Measurements from ENCODE around the gene JAKMIP2.
A peak's percentile ranks its signal among the peaks of the same experiment; 100 is the strongest.

Gene JAKMIP2

DNA sequence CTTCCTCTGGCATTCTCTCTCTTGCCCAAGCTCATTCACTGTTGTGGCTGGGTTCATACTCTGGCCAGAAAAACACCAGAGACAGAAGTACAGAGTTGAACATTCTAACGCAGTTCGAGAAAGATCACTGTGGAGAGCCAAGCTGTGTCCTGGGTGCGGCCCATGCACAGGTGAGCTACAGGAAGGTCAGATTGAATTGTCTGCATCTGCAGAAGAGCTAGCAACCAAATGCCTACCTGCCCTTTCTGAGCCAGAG is 145.9 kb downstream of the JAKMIP2 start:
- TF ChIP-seq FOXM1 (IDR thresholded peaks at IDR 0.05; ENCODE audit: borderline replicate concordance, low read depth) (no peak), CREB1 (IDR thresholded peaks at IDR 0.05; ENCODE audit: low read depth) (no peak), EGR1 (IDR thresholded peaks at IDR 0.05) (no peak)

DNA sequence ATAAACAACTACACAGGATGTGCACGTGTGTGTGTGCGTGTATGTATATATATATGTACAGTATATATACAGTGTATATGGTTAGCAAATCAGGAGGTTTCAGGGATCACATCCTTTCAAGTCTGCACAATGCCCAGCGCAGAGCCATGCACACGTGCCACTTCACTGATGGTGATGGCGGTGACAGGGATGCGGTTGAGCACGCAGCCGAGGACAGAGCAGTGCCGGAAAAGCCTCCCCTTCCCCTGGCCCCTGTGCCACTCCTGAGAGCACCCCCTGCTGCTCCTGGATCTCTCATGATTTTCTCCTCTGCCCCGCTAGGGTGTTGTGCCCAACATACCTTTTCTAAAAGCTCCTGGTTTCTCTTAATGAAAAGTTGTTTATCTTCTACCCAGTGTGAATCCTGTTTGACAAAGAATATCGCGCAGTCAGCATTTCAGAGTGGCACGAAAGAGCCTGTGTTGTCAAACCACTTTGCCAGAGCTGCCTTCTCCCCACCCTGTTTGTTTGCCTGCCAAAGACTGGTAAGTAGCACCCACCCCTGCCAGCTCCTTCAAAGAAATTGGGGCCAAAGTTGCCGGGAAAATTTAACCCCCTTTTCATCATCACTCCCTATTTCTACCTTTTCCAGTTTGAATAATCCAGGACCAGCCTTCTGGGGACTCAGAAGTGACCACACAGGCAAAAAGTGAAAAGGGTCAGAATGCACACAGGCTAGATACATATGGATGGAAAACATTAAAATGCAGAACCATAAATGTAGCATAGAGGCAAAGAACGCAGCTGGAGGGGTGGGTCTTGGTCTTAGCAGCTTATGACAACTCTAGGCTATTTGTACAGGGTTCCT is 146.4 kb downstream of the JAKMIP2 start:
- TF ChIP-seq, protein P1, sequence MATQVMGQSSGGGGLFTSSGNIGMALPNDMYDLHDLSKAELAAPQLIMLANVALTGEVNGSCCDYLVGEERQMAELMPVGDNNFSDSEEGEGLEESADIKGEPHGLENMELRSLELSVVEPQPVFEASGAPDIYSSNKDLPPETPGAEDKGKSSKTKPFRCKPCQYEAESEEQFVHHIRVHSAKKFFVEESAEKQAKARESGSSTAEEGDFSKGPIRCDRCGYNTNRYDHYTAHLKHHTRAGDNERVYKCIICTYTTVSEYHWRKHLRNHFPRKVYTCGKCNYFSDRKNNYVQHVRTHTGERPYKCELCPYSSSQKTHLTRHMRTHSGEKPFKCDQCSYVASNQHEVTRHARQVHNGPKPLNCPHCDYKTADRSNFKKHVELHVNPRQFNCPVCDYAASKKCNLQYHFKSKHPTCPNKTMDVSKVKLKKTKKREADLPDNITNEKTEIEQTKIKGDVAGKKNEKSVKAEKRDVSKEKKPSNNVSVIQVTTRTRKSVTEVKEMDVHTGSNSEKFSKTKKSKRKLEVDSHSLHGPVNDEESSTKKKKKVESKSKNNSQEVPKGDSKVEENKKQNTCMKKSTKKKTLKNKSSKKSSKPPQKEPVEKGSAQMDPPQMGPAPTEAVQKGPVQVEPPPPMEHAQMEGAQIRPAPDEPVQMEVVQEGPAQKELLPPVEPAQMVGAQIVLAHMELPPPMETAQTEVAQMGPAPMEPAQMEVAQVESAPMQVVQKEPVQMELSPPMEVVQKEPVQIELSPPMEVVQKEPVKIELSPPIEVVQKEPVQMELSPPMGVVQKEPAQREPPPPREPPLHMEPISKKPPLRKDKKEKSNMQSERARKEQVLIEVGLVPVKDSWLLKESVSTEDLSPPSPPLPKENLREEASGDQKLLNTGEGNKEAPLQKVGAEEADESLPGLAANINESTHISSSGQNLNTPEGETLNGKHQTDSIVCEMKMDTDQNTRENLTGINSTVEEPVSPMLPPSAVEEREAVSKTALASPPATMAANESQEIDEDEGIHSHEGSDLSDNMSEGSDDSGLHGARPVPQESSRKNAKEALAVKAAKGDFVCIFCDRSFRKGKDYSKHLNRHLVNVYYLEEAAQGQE (IDR thresholded peaks at IDR 0.05; ENCODE audit: low read depth) = no peak
- TF ChIP-seq CREB1 (IDR thresholded peaks at IDR 0.05; ENCODE audit: low read depth) (no peak), TAF1 (IDR thresholded peaks at IDR 0.05; ENCODE audit: low read depth) (no peak), TCF12 (IDR thresholded peaks at IDR 0.05; ENCODE audit: low read depth) (no peak), CEBPB (IDR thresholded peaks at IDR 0.05) (no peak), NFIC (IDR thresholded peaks at IDR 0.05) (no peak), ZBTB7A (IDR thresholded peaks at IDR 0.05; ENCODE audit: low read depth) (no peak), FOXM1 (IDR thresholded peaks at IDR 0.05; ENCODE audit: borderline replicate concordance, low read depth) (no peak), EGR1 (IDR thresholded peaks at IDR 0.05) (no peak), YY1 (IDR thresholded peaks at IDR 0.05; ENCODE audit: low read depth) (no peak), RAD21 (IDR thresholded peaks at IDR 0.05; ENCODE audit: low read depth) (no peak), EP300 (IDR thresholded peaks at IDR 0.05; ENCODE audit: borderline replicate concordance) (no peak)
- TF ChIP-seq, protein P2, sequence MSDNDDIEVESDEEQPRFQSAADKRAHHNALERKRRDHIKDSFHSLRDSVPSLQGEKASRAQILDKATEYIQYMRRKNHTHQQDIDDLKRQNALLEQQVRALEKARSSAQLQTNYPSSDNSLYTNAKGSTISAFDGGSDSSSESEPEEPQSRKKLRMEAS (IDR thresholded peaks at IDR 0.05) = no peak
- TF ChIP-seq, protein P3, sequence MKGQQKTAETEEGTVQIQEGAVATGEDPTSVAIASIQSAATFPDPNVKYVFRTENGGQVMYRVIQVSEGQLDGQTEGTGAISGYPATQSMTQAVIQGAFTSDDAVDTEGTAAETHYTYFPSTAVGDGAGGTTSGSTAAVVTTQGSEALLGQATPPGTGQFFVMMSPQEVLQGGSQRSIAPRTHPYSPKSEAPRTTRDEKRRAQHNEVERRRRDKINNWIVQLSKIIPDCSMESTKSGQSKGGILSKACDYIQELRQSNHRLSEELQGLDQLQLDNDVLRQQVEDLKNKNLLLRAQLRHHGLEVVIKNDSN (IDR thresholded peaks at IDR 0.05) = no peak

DNA sequence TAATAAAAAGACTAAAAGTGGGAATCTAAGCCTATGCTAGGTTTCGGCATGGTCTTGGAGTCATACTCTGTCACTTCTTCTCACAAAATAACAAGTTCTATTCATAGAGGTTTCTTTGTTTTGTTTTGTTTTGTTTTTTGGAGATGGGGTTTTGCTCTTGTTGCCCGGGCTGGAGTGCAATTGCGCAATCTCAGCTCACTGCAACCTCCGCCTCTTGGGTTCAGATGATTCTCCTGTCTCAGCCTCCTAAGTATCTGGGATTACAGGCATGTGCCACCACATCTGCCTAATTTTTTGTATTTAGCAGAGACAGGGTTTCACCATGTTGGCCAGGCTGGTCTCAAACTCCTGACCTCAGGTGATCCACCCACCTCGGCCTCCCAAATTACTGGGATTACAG is 147.1 kb downstream of the JAKMIP2 start:
- TF ChIP-seq CEBPB (IDR thresholded peaks at IDR 0.05) = peak; percentile 72

DNA sequence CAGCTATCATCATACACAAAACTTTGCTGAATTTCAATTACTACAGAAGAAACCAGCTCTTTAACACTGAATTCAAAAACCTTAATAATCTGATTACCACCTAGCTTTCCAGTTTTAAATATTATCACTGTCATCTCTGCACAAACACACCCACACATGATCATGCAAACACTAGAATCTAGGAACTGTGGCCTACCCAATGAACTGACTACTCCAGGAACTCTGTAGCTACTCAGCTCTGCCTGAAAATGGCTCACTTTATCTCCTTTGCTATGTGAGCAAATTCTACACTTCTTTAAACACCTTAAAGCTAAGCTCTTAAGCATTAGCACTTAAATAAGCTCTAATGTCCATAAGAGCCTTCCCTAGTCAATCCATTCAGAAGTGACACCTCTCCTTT is 149.4 kb downstream of the JAKMIP2 start:
- no peak for TF ChIP-seq EGR1 (IDR thresholded peaks at IDR 0.05)
- TF ChIP-seq TCF12 (IDR thresholded peaks at IDR 0.05; ENCODE audit: low read depth) = no peak

DNA sequence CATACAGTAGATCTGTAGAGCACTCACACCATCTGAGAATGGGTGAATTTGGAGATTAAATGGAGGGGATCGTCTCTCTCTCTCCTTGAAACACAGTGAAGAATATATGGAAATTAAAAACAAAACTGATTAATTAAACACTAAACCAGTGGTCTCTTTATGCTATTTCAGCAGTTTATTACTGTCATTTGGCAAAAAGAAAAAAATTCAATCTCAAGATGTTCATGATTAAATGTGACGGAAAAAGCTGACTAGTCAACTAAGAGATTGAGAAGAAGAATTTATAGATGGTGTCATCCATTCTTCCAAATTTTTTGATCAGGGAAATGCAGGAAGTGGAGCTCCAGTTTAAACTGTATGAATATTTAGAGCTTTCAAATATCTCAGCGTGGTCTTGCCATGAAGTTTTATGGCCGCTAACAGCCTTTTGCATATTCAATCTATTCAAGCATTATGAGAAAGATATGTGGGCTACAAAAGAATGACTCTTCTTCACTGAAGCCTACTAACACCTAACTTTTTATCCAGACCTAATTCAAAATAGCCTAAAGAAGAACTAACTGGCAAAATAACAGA is 151.0 kb downstream of the JAKMIP2 start:
- TF ChIP-seq EP300 (IDR thresholded peaks at IDR 0.05; ENCODE audit: borderline replicate concordance) (no peak), TEAD4 (IDR thresholded peaks at IDR 0.05) (no peak), CREB1 (IDR thresholded peaks at IDR 0.05; ENCODE audit: low read depth) (no peak), NFIC (IDR thresholded peaks at IDR 0.05) (no peak), RAD21 (IDR thresholded peaks at IDR 0.05; ENCODE audit: low read depth) (no peak), TCF12 (IDR thresholded peaks at IDR 0.05; ENCODE audit: low read depth) (no peak), FOXM1 (IDR thresholded peaks at IDR 0.05; ENCODE audit: borderline replicate concordance, low read depth) (no peak), EGR1 (IDR thresholded peaks at IDR 0.05) (no peak), CEBPB (IDR thresholded peaks at IDR 0.05) (no peak), TAF1 (IDR thresholded peaks at IDR 0.05; ENCODE audit: low read depth) (no peak)
- TF ChIP-seq, protein P3 (IDR thresholded peaks at IDR 0.05) = no peak
- TF ChIP-seq, protein P2 (IDR thresholded peaks at IDR 0.05) = no peak

DNA sequence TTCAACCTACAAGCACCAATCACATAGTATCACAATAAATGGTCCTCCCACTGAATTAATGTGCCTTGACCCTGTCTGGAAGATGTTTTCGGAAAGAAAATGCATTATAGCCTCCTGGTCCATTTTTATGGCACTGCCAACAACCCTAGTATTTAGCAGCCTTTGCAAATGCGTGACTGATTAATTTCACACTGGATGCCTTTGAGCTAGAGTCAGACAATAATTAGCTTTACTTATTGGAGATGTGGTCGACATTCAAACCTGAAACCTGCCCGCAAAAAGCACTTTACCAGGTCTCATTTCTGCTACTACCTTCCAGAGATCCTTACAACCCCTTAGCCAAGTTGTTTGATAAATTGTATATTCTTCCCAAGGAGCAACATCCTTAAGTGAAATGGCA is 153.3 kb downstream of the JAKMIP2 start:
- TF ChIP-seq, protein P1 (IDR thresholded peaks at IDR 0.05; ENCODE audit: low read depth) = no peak
- no peak for TF ChIP-seq TAF1 (IDR thresholded peaks at IDR 0.05; ENCODE audit: low read depth)
- no peak for TF ChIP-seq FOXM1 (IDR thresholded peaks at IDR 0.05; ENCODE audit: borderline replicate concordance, low read depth)
- no peak for TF ChIP-seq TCF12 (IDR thresholded peaks at IDR 0.05; ENCODE audit: low read depth)
- TF ChIP-seq TEAD4 (IDR thresholded peaks at IDR 0.05) = no peak
- no peak for TF ChIP-seq EP300 (IDR thresholded peaks at IDR 0.05; ENCODE audit: borderline replicate concordance)
- TF ChIP-seq YY1 (IDR thresholded peaks at IDR 0.05; ENCODE audit: low read depth) = no peak
- TF ChIP-seq CEBPB (IDR thresholded peaks at IDR 0.05) = no peak
- TF ChIP-seq, protein P2 (IDR thresholded peaks at IDR 0.05) = no peak
- no peak for TF ChIP-seq EGR1 (IDR thresholded peaks at IDR 0.05)
- TF ChIP-seq NFIC (IDR thresholded peaks at IDR 0.05) = no peak
- no peak for TF ChIP-seq ZBTB7A (IDR thresholded peaks at IDR 0.05; ENCODE audit: low read depth)
- no peak for TF ChIP-seq RAD21 (IDR thresholded peaks at IDR 0.05; ENCODE audit: low read depth)

Measured in Ishikawa (cell line).